HCT116 (cell line): ENCODE results near the gene KLHL25. TPM values are rescaled to one million over a fixed set of nuclear protein-coding genes. Genes with fewer than 3 reads are reported as not detected.
A peak's percentile ranks its signal among the peaks of the same experiment; 100 is the strongest.

Experiments used
- ATAC-seq: fragments of 200-7000 bp; cut with Tn5 transposase; 2 replicates; pipeline ENCODE4 v1.9.1; 2020; ENCODE audit warnings: mild to moderate bottlenecking, moderate library complexity
- BruUV-seq: library from RNA; stranded (reverse); fragments of 400-500 nt; replicated peaks from 2 replicates; lab custom pipeline; 2021; lab: Mats Ljungman, UMichigan
- CTCF ChIA-PET: fragments of 300-600 bp; sonication (Branson Sonifier 250); formaldehyde crosslinking; loops from one replicate; lab custom pipeline; 2021; ENCODE audit warnings: antibody characterized with exemption; lab: Charles Lee
- POLR2A ChIA-PET: fragments of 300-600, 350-600 bp; sonication (Branson Sonifier 250); formaldehyde crosslinking; loops from one replicate; lab custom pipeline; 2021; ENCODE audit warnings: antibody characterized with exemption; lab: Charles Lee
- RAD21 ChIA-PET, 2 experiments: fragments of 300-600 bp; sonication (Branson Sonifier 250); formaldehyde crosslinking; loops; one replicate each; lab custom pipeline; 2023; ENCODE audit warnings: low total read pairs in 2 of 2; ENCODE audit not compliant: uncharacterized antibody in 2 of 2, unreplicated experiment in 2 of 2, low non-redundant PET in 1 of 2; lab: Charles Lee
- DNase-seq: peaks from one replicate; pipeline ENCODE4 v3.0.0-alpha.2; 2010; ENCODE audit warnings: low read depth, low spot score
- H2AFZ ChIP-seq: fragments of 200-600 bp; shearing (Covaris generic), sonication (generic); 2 replicates; pipeline ENCODE4 v1.6.1; 2017; ENCODE audit warnings: low read depth, mixed run types, mixed read lengths, antibody characterized with exemption, low read length; ENCODE audit not compliant: poor library complexity, severe bottlenecking
- H3K27ac ChIP-seq: 2 replicates; pipeline ENCODE4 v1.5.1; 2012; ENCODE audit warnings: low read depth, low read length
- H3K27me3 ChIP-seq: fragments of 200-600 bp; sonication (generic); 2 replicates; pipeline ENCODE4 v1.6.1; 2016; ENCODE audit warnings: mixed run types, low read length, mixed read lengths; ENCODE audit not compliant: insufficient read depth
- H3K36me3 ChIP-seq, 2 experiments: fragments of 200-500 bp in 1 of 2; fragments of 200-600 bp in 1 of 2; sonication (Bioruptor generic) in 1 of 2; sonication (generic) in 1 of 2; 2 replicates each; pipeline versions ENCODE4 v1.5.1 to v1.6.1; 2014 to 2016; ENCODE audit warnings: low read length in 2 of 2, inconsistent platforms in 1 of 2, mixed read lengths in 1 of 2, mixed run types in 1 of 2; ENCODE audit not compliant: insufficient read depth in 2 of 2, control insufficient read depth in 1 of 2
- H3K4me1 ChIP-seq, 2 experiments: fragments of 200-600 bp in 1 of 2; sonication (generic) in 1 of 2; 2 replicates each; pipeline versions ENCODE4 v1.5.1 to v1.6.1; 2012 to 2017; ENCODE audit warnings: low read length in 2 of 2, inconsistent platforms in 1 of 2, mild to moderate bottlenecking in 1 of 2, mixed read lengths in 1 of 2, mixed run types in 1 of 2, moderate library complexity in 1 of 2; ENCODE audit not compliant: insufficient read depth in 2 of 2, control insufficient read depth in 1 of 2
- H3K4me2 ChIP-seq: fragments of 200-600 bp; sonication (generic); 2 replicates; pipeline ENCODE4 v1.6.1; 2017; ENCODE audit warnings: mixed run types, low read length, mixed read lengths
- H3K4me3 ChIP-seq, 2 experiments: fragments of 200-600 bp in 1 of 2; sonication (generic) in 1 of 2; replicated peaks in 1 of 2; 2 replicates each; pipeline ENCODE4 v1.5.1; 2011 to 2016; ENCODE audit warnings: low read length in 2 of 2, control low read depth in 1 of 2, low read depth in 1 of 2, mild to moderate bottlenecking in 1 of 2, mixed read lengths in 1 of 2, mixed run types in 1 of 2
- H3K79me2 ChIP-seq: fragments of 200-600 bp; sonication (generic); 2 replicates; pipeline ENCODE4 v1.6.1; 2017; ENCODE audit warnings: mild to moderate bottlenecking, mixed run types, low read length, moderate library complexity, mixed read lengths; ENCODE audit not compliant: insufficient read depth
- H3K9ac ChIP-seq: fragments of 200-600 bp; sonication (generic); 2 replicates; pipeline ENCODE4 v1.6.1; 2016; ENCODE audit warnings: low read length, mixed read lengths
- H3K9me2 ChIP-seq: fragments of 200-600 bp; sonication (generic), shearing (Covaris generic); 2 replicates; pipeline ENCODE4 v1.6.1; 2017; ENCODE audit warnings: mixed run types, mild to moderate bottlenecking, moderate library complexity; ENCODE audit not compliant: insufficient read depth
- H3K9me3 ChIP-seq, 2 experiments: fragments of 200-500 bp in 1 of 2; fragments of 200-600 bp in 1 of 2; sonication (Bioruptor generic) in 1 of 2; sonication (generic) in 1 of 2; 2 replicates each; pipeline ENCODE4 v1.6.1; 2014 to 2017; ENCODE audit warnings: low read length in 2 of 2, mixed read lengths in 2 of 2, inconsistent platforms in 1 of 2, low read depth in 1 of 2, mild to moderate bottlenecking in 1 of 2, mixed run types in 1 of 2, moderate library complexity in 1 of 2; ENCODE audit not compliant: control insufficient read depth in 1 of 2, insufficient read depth in 1 of 2
- H4K20me1 ChIP-seq: fragments of 200-600 bp; sonication (generic), shearing (Covaris generic); 2 replicates; pipeline ENCODE4 v1.6.1; 2017; ENCODE audit warnings: mixed run types, mild to moderate bottlenecking, moderate library complexity; ENCODE audit not compliant: insufficient read depth
- CBX3 ChIP-seq: IDR thresholded peaks from 2 replicates; pipeline ENCODE4 v1.6.1; 2012; ENCODE audit warnings: low read depth
- CEBPB ChIP-seq: IDR thresholded peaks from 2 replicates; pipeline ENCODE4 v1.6.1; 2012; ENCODE audit warnings: low read depth
- EGR1 ChIP-seq: IDR thresholded peaks from 2 replicates; pipeline ENCODE4 v1.6.1; 2012; ENCODE audit warnings: low read depth
- ELF1 ChIP-seq: IDR thresholded peaks from 2 replicates; pipeline ENCODE4 v1.6.1; 2012; ENCODE audit warnings: low read depth, borderline replicate concordance
- EZH2 ChIP-seq: fragments of 200-600 bp; sonication (generic); IDR thresholded peaks from 2 replicates; pipeline ENCODE4 v1.6.1; 2017; ENCODE audit warnings: antibody characterized with exemption, mixed run types
- EZH2phosphoT487 ChIP-seq: fragments of 200-600 bp; IDR thresholded peaks from 2 replicates; pipeline ENCODE4 v1.6.1; 2018; ENCODE audit warnings: antibody characterized with exemption, borderline replicate concordance
- JUND ChIP-seq: IDR thresholded peaks from 2 replicates; pipeline ENCODE4 v1.6.1; 2012
- POLR2A ChIP-seq: IDR thresholded peaks from 2 replicates; pipeline ENCODE4 v1.7.0; 2011; ENCODE audit warnings: borderline replicate concordance; ENCODE audit not compliant: insufficient read depth, insufficient read length; ENCODE audit errors: extremely low read depth
- SIN3A ChIP-seq: IDR thresholded peaks from 2 replicates; pipeline ENCODE4 v1.6.1; 2012; ENCODE audit warnings: low read depth
- SP1 ChIP-seq: IDR thresholded peaks from 2 replicates; pipeline ENCODE4 v1.6.1; 2012; ENCODE audit warnings: low read depth
- TCF7L2 ChIP-seq: IDR thresholded peaks from 2 replicates; pipeline ENCODE4 v1.7.0; 2011; ENCODE audit warnings: borderline replicate concordance, inconsistent platforms; ENCODE audit not compliant: insufficient read depth, insufficient read length; ENCODE audit errors: extremely low read depth
- YY1 ChIP-seq: IDR thresholded peaks from 2 replicates; pipeline ENCODE4 v1.6.1; 2011; ENCODE audit warnings: low read length, low read depth, moderate library complexity, mild to moderate bottlenecking; ENCODE audit not compliant: insufficient replicate concordance; ENCODE audit errors: extremely low read depth
- ZNF274 ChIP-seq: fragments of 200-500 bp; sonication (Bioruptor generic); IDR thresholded peaks from 2 replicates; pipeline ENCODE4 v1.6.1; 2014; ENCODE audit warnings: mild to moderate bottlenecking, low read depth, low read length, inconsistent platforms
- intact Hi-C: fragments of 100-400 bp; cut with micrococcal nuclease; formaldehyde crosslinking; loops from 2 replicates; pipeline ENCODE4 v1.10.0; 2022
- total RNA-seq: library from RNA; stranded (reverse); gene quantifications from one replicate; pipeline ENCODE4 v1.2.1, GENCODE V29; 2021; ENCODE audit not compliant: unreplicated experiment
- TF ChIP-seq, protein P1 (sequence below), 3 experiments: fragments of 200-600 bp in 1 of 3; sonication (generic) in 1 of 3; IDR thresholded peaks in 2 of 3; conservative IDR thresholded peaks in 1 of 3; 2 replicates each; pipeline ENCODE4 v1.5.1; 2012 to 2017; ENCODE audit warnings: low read depth in 2 of 3, low read length in 2 of 3, antibody characterized with exemption in 1 of 3, borderline replicate concordance in 1 of 3, control low read depth in 1 of 3, mild to moderate bottlenecking in 1 of 3, mixed read lengths in 1 of 3, mixed run types in 1 of 3, moderate library complexity in 1 of 3; ENCODE audit not compliant: insufficient read depth in 1 of 3
- TF ChIP-seq, protein P2 (sequence below): IDR thresholded peaks from 2 replicates; pipeline ENCODE4 v1.6.1; 2012

The KLHL25 gene
- total RNA-seq, 1 experiment from 2014 or later: 5.3 TPM

DNA sequence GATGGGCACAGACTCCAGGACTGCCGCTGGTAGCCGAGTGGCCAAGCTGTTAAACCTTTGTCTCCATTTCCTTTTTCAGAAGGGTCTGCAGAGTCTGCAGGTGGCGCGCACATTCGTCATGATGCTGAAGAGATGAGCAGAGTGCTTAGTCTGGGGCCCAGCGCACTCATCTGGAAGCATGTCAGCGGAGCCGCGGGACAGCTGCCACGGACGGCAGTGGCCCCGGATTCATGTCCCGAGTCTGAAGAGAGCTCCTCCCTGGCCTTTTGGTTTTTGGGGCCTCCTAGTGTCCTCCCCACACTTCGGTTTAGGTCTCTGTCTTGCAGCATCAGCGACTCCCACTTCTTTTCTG lies 42.6 kb downstream of the KLHL25 start:
- POLR2A ChIA-PET: no interaction called here

DNA sequence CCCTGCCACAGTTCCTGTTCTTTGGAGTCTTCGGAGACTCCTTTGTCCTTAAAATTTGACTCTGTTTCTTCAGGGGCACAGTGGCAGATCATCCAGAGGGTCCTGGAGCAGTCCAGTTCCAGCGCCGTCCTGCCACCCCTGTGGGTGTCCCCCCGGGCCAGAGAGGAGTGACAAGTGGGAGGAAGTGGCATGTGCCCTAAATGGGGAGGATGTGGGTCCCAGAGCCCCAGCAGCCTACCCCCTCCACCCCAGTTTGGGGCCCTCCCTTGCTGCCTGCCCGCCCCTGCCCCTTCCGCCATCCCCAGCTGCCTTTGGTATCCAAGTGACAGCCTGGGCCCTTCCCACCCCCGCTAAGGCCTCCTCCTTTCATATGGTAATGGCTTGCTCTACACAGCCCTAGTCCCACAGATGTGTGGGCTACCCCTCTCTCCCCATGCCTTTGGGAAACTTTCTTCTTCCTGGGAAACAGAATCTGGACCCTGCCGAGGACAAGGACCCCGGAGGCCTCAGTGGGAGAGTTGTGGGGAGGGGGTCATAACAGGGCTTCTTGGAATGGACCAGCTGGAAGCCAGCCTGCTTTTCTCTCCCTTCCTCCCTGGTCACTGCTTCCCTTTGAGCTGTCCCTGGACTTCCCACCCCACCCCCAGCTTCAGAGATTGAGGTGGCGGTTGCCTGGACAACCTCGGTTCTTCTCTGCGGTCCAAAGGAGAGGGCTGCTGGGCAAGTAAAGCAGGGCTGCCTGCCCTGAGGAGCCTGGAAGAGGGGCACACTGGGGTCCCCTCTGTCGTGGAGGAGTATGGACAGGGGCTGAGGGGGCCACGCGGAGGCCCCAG lies 43.2 kb downstream of the KLHL25 start:
- H4K20me1 ChIP-seq: no peaks in the 10 kb centered on the region
- no peaks in the 10 kb centered on the region for H3K9me3 ChIP-seq
- ChIA-PET POLR2A (no interaction called here), CTCF (no interaction called here), RAD21 (no interaction called here)
- no peak overlapping the region for H3K4me2 ChIP-seq
- peaks cover 0 to 3% of the 10 kb centered on the region in 2 experiments; a peak in 1 of 4 replicates for H3K36me3 ChIP-seq
- intact Hi-C loops: no loop called here
- no peak overlapping the region for H2AFZ ChIP-seq
- no peak for DNase-seq
- peak; percentile 24; the same call in 1 of the 2 replicates for ATAC-seq
- BruUV-seq: no TSS peak
- TF ChIP-seq CEBPB (no peak), CBX3 (no peak), ELF1 (no peak), TCF7L2 (no peak), SP1 (no peak), EZH2 (no peak), YY1 (no peak), EZH2phosphoT487 (no peak), SIN3A (no peak), ZNF274 (no peak), JUND (no peak), POLR2A (no peak), EGR1 (no peak)
- TF ChIP-seq, protein P1, sequence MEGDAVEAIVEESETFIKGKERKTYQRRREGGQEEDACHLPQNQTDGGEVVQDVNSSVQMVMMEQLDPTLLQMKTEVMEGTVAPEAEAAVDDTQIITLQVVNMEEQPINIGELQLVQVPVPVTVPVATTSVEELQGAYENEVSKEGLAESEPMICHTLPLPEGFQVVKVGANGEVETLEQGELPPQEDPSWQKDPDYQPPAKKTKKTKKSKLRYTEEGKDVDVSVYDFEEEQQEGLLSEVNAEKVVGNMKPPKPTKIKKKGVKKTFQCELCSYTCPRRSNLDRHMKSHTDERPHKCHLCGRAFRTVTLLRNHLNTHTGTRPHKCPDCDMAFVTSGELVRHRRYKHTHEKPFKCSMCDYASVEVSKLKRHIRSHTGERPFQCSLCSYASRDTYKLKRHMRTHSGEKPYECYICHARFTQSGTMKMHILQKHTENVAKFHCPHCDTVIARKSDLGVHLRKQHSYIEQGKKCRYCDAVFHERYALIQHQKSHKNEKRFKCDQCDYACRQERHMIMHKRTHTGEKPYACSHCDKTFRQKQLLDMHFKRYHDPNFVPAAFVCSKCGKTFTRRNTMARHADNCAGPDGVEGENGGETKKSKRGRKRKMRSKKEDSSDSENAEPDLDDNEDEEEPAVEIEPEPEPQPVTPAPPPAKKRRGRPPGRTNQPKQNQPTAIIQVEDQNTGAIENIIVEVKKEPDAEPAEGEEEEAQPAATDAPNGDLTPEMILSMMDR (IDR thresholded peaks at IDR 0.05 in 2 of 3, conservative IDR thresholded peaks at IDR 0.05 in 1 of 3; ENCODE audit: borderline replicate concordance in 1 of 3, insufficient read depth in 1 of 3, low read depth in 2 of 3, low read length in 2 of 3): no peak
- TF ChIP-seq, protein P2, sequence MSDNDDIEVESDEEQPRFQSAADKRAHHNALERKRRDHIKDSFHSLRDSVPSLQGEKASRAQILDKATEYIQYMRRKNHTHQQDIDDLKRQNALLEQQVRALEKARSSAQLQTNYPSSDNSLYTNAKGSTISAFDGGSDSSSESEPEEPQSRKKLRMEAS: no peak
- H3K4me1 ChIP-seq: no peaks in the 10 kb centered on the region
- H3K79me2 ChIP-seq: no peaks in the 10 kb centered on the region
- no peaks in the 10 kb centered on the region for H3K27me3 ChIP-seq
- no peak overlapping the region for H3K27ac ChIP-seq
- H3K9ac ChIP-seq: no peak overlapping the region
- H3K9me2 ChIP-seq: no peaks in the 10 kb centered on the region
- H3K4me3 ChIP-seq: no peak overlapping the region

More for the DNA sequence above, 42.6 kb downstream of the KLHL25 start:
- Histone ChIP-seq H3K4me2 (no peak overlapping the region), H3K9ac (no peak overlapping the region), H3K27ac (no peak overlapping the region), H3K4me3 (no peak overlapping the region), H3K27me3 (no peaks in the 10 kb centered on the region), H3K36me3 (no peaks in the 10 kb centered on the region; a peak in 1 of 4 replicates), H2AFZ (no peak overlapping the region), H3K9me2 (no peaks in the 10 kb centered on the region), H3K79me2 (no peaks in the 10 kb centered on the region), H3K4me1 (no peaks in the 10 kb centered on the region), H3K9me3 (no peaks in the 10 kb centered on the region), H4K20me1 (no peaks in the 10 kb centered on the region)
- intact Hi-C loops: no loop called here
- CTCF ChIA-PET: no interaction called here
- no peak for DNase-seq
- no peak for TF ChIP-seq CEBPB
- no TSS peak for BruUV-seq
- no peak for ATAC-seq
- RAD21 ChIA-PET: no interaction called here
